ENCODE measurements around the gene ZEB2. TPM values are rescaled to one million over a fixed set of nuclear protein-coding genes. Genes with fewer than 3 reads are reported as not detected.

Gene ZEB2
- total RNA-seq, 2 experiments from 2014 or later, result 13.5 to 14.9 TPM

GRCh38 chr2:144515099-144515695 lies 4.7 kb downstream of the ZEB2 start:
- ATAC-seq (no peak), DNase-seq (no peak)
- intact Hi-C loops (cut with micrococcal nuclease), result loop anchor here (5.0 to 10.0 kb wide), 3 partner anchors 183 to 330 kb away; a partner anchor contains a TSS
- Mint-ChIP-seq H3K4me1 (ENCODE audit: low read depth) (peaks cover 34% of the 10 kb centered on the region), H3K4me3 (peak overlapping the region; percentile 74), H3K27me3 (peaks cover 16% of the 10 kb centered on the region), H3K27ac (peak overlapping the region; percentile 68), H3K36me3 (ENCODE audit: low read depth) (peaks cover 9% of the 10 kb centered on the region), H3K9me3 (no peaks in the 10 kb centered on the region)
- POLR2A ChIA-PET, result no interaction called here
- no peak for TF ChIP-seq CTCF (IDR thresholded peaks at IDR 0.05)
- CTCF ChIA-PET, result no interaction called here

GRCh38 chr2:144514616-144515091 lies 5.3 kb downstream of the ZEB2 start:
- intact Hi-C loops (cut with micrococcal nuclease), result loop anchor here (5.0 to 10.0 kb wide), 4 partner anchors 57 to 330 kb away; a partner anchor contains a TSS
- ChIA-PET CTCF (no interaction called here), POLR2A (no interaction called here)
- Mint-ChIP-seq H3K36me3 (ENCODE audit: low read depth) (peaks cover 9% of the 10 kb centered on the region), H3K4me3 (peak overlapping the region; percentile 74), H3K4me1 (ENCODE audit: low read depth) (peaks cover 34% of the 10 kb centered on the region), H3K27me3 (peaks cover 16% of the 10 kb centered on the region), H3K27ac (no peak overlapping the region), H3K9me3 (no peaks in the 10 kb centered on the region)
- DNase-seq, result no peak
- TF ChIP-seq CTCF (IDR thresholded peaks at IDR 0.05), result no peak
- no peak for ATAC-seq

- no peak for ATAC-seq
- H3K4me1 Mint-ChIP-seq (ENCODE audit: low read depth), result peaks cover 36% of the 10 kb centered on the region
- TF ChIP-seq CTCF (IDR thresholded peaks at IDR 0.05), result no peak
- H3K36me3 Mint-ChIP-seq (ENCODE audit: low read depth), result peaks cover 9% of the 10 kb centered on the region
- ChIA-PET POLR2A (interaction anchor here (0.6 kb wide), 1 partner anchor 167 kb away, joined by 3 read pairs; no protein-coding TSS in a partner anchor), CTCF (no interaction called here)
- DNase-seq, result peak; percentile 23
- peak overlapping the region; percentile 28 for H3K4me3 Mint-ChIP-seq
- intact Hi-C loops (cut with micrococcal nuclease), result loop anchor here (5.0 to 10.0 kb wide), 3 partner anchors 56 to 329 kb away; no protein-coding TSS in a partner anchor
- H3K27ac Mint-ChIP-seq, result no peak overlapping the region
- no peaks in the 10 kb centered on the region for H3K9me3 Mint-ChIP-seq
- H3K27me3 Mint-ChIP-seq, result peaks cover 16% of the 10 kb centered on the region
Measured at GRCh38 chr2:144513388-144514101, 6.4 kb downstream of the ZEB2 start.

- H3K4me3 Mint-ChIP-seq, result peak overlapping the region; percentile 28
- intact Hi-C loops (cut with micrococcal nuclease), result loop anchor here (5.0 to 10.0 kb wide), 3 partner anchors 56 to 328 kb away; no protein-coding TSS in a partner anchor
- CTCF ChIA-PET, result no interaction called here
Measured at GRCh38 chr2:144512891-144513351, 7.0 kb downstream of the ZEB2 start.

More at GRCh38 chr2:144512891-144513351, 7.0 kb downstream of the ZEB2 start:
- peaks cover 42% of the 10 kb centered on the region for H3K4me1 Mint-ChIP-seq (ENCODE audit: low read depth)
- no peaks in the 10 kb centered on the region for H3K9me3 Mint-ChIP-seq
- peaks cover 16% of the 10 kb centered on the region for H3K27me3 Mint-ChIP-seq
- no peak for TF ChIP-seq CTCF (IDR thresholded peaks at IDR 0.05)
- ATAC-seq (no peak), DNase-seq (no peak)
- POLR2A ChIA-PET, result interaction anchor here (0.6 kb wide), 1 partner anchor 166 kb away, joined by 3 read pairs; no protein-coding TSS in a partner anchor
- H3K27ac Mint-ChIP-seq, result no peak overlapping the region
- peaks cover 9% of the 10 kb centered on the region for H3K36me3 Mint-ChIP-seq (ENCODE audit: low read depth)

Measured in activated CD8-positive, alpha-beta T cell treated with anti-CD3 and anti-CD28 coated beads for 36 hours (primary cell).